SU-DHL-6 (cell line): ENCODE data around the gene CHGA.

Experiments
- H2AFZ ChIP-seq: fragments of 200-600 bp; sonication (generic); 2 replicates; pipeline ENCODE4 v1.6.1; 2014; ENCODE audit warnings: low read depth, mild to moderate bottlenecking, moderate library complexity, mixed read lengths, antibody characterized with exemption, low read length; ENCODE audit not compliant: severe bottlenecking
- H3F3A ChIP-seq: fragments of 200-600 bp; shearing (Covaris generic); 2 replicates; pipeline ENCODE4 v1.6.0; 2016; ENCODE audit warnings: antibody characterized with exemption, mild to moderate bottlenecking; ENCODE audit not compliant: insufficient read depth
- H3K27ac ChIP-seq: fragments of 200-600 bp; sonication (generic); 2 replicates; pipeline ENCODE4 v1.5.1; 2016; ENCODE audit warnings: low read depth, mild to moderate bottlenecking, low read length, moderate library complexity, mixed read lengths
- H3K27me3 ChIP-seq: fragments of 200-600 bp; sonication (generic), shearing (Covaris generic); 2 replicates; pipeline ENCODE4 v1.6.0; 2014; ENCODE audit warnings: mild to moderate bottlenecking, low read length
- H3K36me3 ChIP-seq: fragments of 200-600 bp; sonication (generic); 2 replicates; pipeline ENCODE4 v1.6.1; 2014; ENCODE audit warnings: mild to moderate bottlenecking, low read length, mixed read lengths
- H3K4me2 ChIP-seq: fragments of 300-600, 200-600 bp; shearing (Covaris generic), sonication (generic); 2 replicates; pipeline ENCODE4 v1.6.0; 2014; ENCODE audit warnings: low read length, low read depth, mild to moderate bottlenecking; ENCODE audit not compliant: poor library complexity, severe bottlenecking
- H3K4me3 ChIP-seq: fragments of 200-600 bp; sonication (generic); 2 replicates; pipeline ENCODE4 v1.5.1; 2014; ENCODE audit warnings: antibody characterized with exemption, low read length, mild to moderate bottlenecking, mixed read lengths; ENCODE audit not compliant: insufficient read depth, poor library complexity, severe bottlenecking
- H3K79me2 ChIP-seq: fragments of 200-600 bp; sonication (generic); 2 replicates; pipeline ENCODE4 v1.6.1; 2014; ENCODE audit warnings: mild to moderate bottlenecking, low read length, moderate library complexity; ENCODE audit not compliant: insufficient read depth
- H3K9ac ChIP-seq: fragments of 200-600 bp; sonication (generic); 2 replicates; pipeline ENCODE4 v1.7.0; 2014; ENCODE audit warnings: mild to moderate bottlenecking, low read length
- H3K9me2 ChIP-seq: fragments of 200-600 bp; sonication (generic); replicated peaks from 2 replicates; pipeline ENCODE4 v1.6.1; 2014; ENCODE audit warnings: low read length; ENCODE audit not compliant: insufficient read depth
- H3K9me3 ChIP-seq: fragments of 200-600 bp; sonication (generic); 2 replicates; pipeline ENCODE4 v1.6.1; 2014; ENCODE audit warnings: low read length, mixed read lengths; ENCODE audit not compliant: insufficient read depth
- H4K20me1 ChIP-seq: fragments of 200-600 bp; sonication (generic); 2 replicates; pipeline ENCODE4 v1.6.1; 2014; ENCODE audit warnings: low read depth, mild to moderate bottlenecking, antibody characterized with exemption, low read length, moderate library complexity, mixed read lengths
- CTCF ChIP-seq: fragments of 200-600 bp; sonication (generic); IDR thresholded peaks from one replicate; pipeline ENCODE4 v1.5.1; 2017; ENCODE audit warnings: antibody characterized with exemption, mild to moderate bottlenecking, low read length, moderate library complexity; ENCODE audit not compliant: insufficient read depth, poor library complexity, severe bottlenecking
- EZH2phosphoT487 ChIP-seq: fragments of 200-600 bp; sonication (generic), shearing (Covaris generic); conservative IDR thresholded peaks from 2 replicates; pipeline ENCODE4 v1.6.1; 2018; ENCODE audit warnings: mild to moderate bottlenecking, antibody characterized with exemption, low read length, moderate library complexity, mixed read lengths

Gene CHGA

DNA sequence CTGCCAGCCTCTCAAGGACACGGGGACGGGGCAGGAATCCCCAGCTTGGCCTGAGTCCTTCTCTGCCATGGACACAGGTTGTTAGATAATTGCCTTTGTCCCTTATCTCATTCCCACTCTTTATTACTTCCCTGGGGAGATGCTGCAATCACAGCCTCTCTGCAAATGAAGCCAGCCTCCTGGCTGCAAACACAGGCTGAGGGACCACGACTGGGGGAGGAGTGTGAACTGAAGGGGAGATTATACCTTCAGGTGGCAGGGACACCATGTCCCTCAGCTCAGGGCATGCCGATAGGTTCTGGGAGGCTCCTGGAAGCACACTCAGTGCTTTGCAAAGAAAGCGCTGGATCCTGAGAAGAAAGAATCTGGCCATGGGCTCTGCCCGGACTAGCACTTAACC lies 16.1 kb upstream of the CHGA start:
- no peak overlapping the region for H3K9ac ChIP-seq
- no peaks in the 10 kb centered on the region for H4K20me1 ChIP-seq
- no peaks in the 10 kb centered on the region for H3K79me2 ChIP-seq
- H3K9me2 ChIP-seq: no peaks in the 10 kb centered on the region
- TF ChIP-seq CTCF (no peak), EZH2phosphoT487 (no peak)
- H3K4me2 ChIP-seq: no peak overlapping the region
- H3F3A ChIP-seq: no peaks in the 10 kb centered on the region
- no peak overlapping the region for H3K27ac ChIP-seq
- H2AFZ ChIP-seq: no peak overlapping the region
- H3K27me3 ChIP-seq: no peaks in the 10 kb centered on the region
- H3K9me3 ChIP-seq: no peaks in the 10 kb centered on the region
- no peak overlapping the region for H3K4me3 ChIP-seq
- no peaks in the 10 kb centered on the region for H3K36me3 ChIP-seq

DNA sequence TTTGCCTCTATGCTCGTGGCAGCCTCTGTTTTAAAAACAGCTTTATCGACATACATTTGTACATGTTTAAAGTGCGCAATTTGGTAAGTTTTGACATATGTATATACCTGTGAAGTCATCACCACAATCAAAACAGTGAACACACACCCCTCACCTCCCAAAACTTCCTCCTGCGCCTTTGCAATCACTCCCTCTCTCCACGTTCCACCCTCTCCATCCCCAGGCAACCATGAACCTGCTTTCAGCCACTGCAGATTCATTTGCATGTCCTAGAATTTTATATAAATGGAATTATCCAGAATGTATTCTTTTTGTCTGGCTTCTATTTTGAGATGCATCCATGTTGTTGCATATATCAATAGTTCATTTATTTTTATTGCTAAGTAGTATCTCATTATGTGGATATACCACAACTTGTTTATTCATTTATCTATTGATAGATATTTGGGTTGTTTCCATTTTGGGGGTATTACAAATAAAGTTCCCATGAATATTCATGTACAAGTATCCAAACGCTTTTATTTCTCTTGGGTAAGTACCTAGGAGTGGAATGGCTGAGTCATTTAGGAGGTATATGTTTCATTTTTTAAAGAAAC lies 15.5 kb upstream of the CHGA start:
- no peak overlapping the region for H3K4me2 ChIP-seq
- no peaks in the 10 kb centered on the region for H3K79me2 ChIP-seq
- TF ChIP-seq EZH2phosphoT487 (no peak), CTCF (no peak)

GRCh38 chr14:92914087-92914656 lies 8.8 kb upstream of the CHGA start:
- H3K9ac ChIP-seq: no peak overlapping the region
- TF ChIP-seq CTCF (no peak), EZH2phosphoT487 (no peak)
- no peak overlapping the region for H3K4me2 ChIP-seq
- no peaks in the 10 kb centered on the region for H3K36me3 ChIP-seq
- H3F3A ChIP-seq: no peaks in the 10 kb centered on the region
- no peak overlapping the region for H3K27ac ChIP-seq
- no peaks in the 10 kb centered on the region for H3K9me3 ChIP-seq
- H2AFZ ChIP-seq: no peak overlapping the region
- H3K27me3 ChIP-seq: no peaks in the 10 kb centered on the region
- H3K9me2 ChIP-seq: no peaks in the 10 kb centered on the region
- H4K20me1 ChIP-seq: no peaks in the 10 kb centered on the region
- H3K4me3 ChIP-seq: no peak overlapping the region
- no peaks in the 10 kb centered on the region for H3K79me2 ChIP-seq

More for the DNA sequence above, 15.5 kb upstream of the CHGA start:
- no peak overlapping the region for H3K9ac ChIP-seq
- no peaks in the 10 kb centered on the region for H3K36me3 ChIP-seq
- no peak overlapping the region for H2AFZ ChIP-seq
- H3K9me2 ChIP-seq: no peaks in the 10 kb centered on the region
- H3F3A ChIP-seq: no peaks in the 10 kb centered on the region
- no peaks in the 10 kb centered on the region for H3K27me3 ChIP-seq
- H3K9me3 ChIP-seq: no peaks in the 10 kb centered on the region
- H3K4me3 ChIP-seq: no peak overlapping the region
- no peaks in the 10 kb centered on the region for H4K20me1 ChIP-seq
- H3K27ac ChIP-seq: no peak overlapping the region
